HG03060 (cell line): ENCODE measurements around the gene ASCL2.

ENCODE experiments used
- ATAC-seq: cut with Tn5 transposase; IDR thresholded peaks from one replicate; pipeline ENCODE4 v1.9.1; 2021; ENCODE audit warnings: low read depth, moderate number of reproducible peaks; ENCODE audit not compliant: unreplicated experiment

Gene ASCL2

GRCh38 chr11:2270322-2271076, at the start of gene ASCL2:
TSS of gene ASCL2 (minus strand) at chr11:2270588. CDS start at chr11:2270332, 256 bp downstream.
- no peak for ATAC-seq

GRCh38 chr11:2319791-2320472, 49.5 kb upstream of the ASCL2 start:
- ATAC-seq: no peak

GRCh38 chr11:2318707-2319106, 48.3 kb upstream of the ASCL2 start:
- no peak for ATAC-seq

- no peak for ATAC-seq
These were observed 47.7 kb upstream of the ASCL2 start for GRCh38 chr11:2318123-2318522.

DNA sequence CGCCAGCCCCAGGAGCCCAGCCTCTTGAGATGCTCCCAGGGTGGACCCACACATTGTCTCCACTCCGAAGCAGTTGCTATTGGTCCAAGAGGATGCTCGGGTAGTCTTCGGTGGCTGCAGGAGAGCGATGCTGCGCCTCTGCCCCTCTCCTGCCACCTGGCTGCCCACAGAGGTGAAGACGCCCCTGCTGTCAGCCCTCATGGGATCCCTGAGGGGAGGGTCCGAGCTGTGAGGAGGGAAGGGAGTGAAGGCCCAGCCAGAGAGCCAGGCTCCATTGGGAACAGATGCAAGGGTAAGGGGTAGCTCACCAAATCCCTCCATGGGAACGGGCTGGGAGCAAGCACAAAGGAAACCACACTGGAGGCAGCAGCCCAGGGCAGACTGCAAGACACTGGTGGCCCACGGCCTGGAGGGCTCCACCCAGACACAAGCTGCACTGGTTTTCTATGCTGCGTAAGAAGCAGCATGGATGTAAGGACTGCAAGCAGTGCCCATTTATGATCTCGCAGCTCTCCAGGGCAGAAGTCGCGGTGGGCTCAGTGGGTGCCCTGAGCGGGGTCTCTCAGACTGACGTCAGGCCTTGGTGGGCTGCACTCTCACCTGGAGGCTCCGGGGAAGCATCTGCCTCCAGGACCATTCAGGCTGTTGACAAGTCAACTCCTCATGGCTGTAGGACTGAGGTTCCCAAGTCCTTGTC, 47.1 kb upstream of the ASCL2 start:
- ATAC-seq: no peak

DNA sequence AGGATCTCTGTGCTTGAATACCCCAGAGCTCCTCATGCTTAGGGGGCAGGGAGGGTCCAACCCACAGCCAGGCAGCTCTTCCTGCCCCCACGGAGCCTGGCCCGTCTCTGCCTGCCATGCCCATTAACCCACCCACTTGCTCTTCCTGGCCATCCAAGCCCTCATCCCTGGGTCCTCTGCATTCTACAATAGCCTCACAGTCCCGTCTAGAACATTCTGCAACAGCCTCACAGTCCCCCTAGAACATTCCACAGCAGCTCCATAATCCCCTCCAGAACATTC, 46.5 kb upstream of the ASCL2 start:
- no peak for ATAC-seq

- ATAC-seq: no peak
These were observed 46.0 kb upstream of the ASCL2 start for GRCh38 chr11:2316169-2316962.

GRCh38 chr11:2315395-2316168, 45.2 kb upstream of the ASCL2 start:
- no peak for ATAC-seq

- no peak for ATAC-seq
These were observed 44.4 kb upstream of the ASCL2 start for GRCh38 chr11:2314525-2315394.

GRCh38 chr11:2314136-2314524, 43.7 kb upstream of the ASCL2 start:
- no peak for ATAC-seq

GRCh38 chr11:2313051-2313951, 42.9 kb upstream of the ASCL2 start:
- ATAC-seq: no peak

GRCh38 chr11:2312232-2313042, 42.0 kb upstream of the ASCL2 start:
- ATAC-seq: no peak

GRCh38 chr11:2311353-2312133, 41.2 kb upstream of the ASCL2 start:
- ATAC-seq: no peak

DNA sequence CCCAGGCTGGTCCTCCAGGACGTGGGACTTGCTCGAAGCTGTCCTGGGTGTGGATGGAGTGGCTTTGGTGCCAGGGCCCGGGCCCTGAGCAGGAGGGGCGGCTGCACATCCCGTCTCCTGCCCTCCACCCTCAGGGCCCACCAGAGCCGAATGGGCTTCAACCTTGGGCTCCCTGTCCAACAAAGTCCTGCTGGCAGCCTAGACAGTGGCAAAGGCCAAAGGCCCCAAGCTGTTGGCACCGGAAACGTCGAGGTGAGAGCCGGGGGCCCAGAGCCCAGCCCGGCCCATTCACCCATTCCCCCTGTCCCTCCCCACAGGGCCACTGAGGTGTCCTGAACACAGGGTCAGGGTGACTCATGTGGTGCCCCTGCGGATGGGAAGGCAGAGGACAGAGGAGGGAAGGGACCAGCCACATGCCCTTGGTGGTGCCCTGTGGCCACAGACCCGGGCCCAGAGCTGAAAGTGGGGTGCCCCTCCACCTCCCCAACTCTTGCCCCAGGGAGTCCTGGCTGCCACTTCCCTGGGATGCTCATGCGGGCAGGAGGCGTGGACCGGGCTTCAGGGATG, 40.5 kb upstream of the ASCL2 start:
- ATAC-seq: no peak

DNA sequence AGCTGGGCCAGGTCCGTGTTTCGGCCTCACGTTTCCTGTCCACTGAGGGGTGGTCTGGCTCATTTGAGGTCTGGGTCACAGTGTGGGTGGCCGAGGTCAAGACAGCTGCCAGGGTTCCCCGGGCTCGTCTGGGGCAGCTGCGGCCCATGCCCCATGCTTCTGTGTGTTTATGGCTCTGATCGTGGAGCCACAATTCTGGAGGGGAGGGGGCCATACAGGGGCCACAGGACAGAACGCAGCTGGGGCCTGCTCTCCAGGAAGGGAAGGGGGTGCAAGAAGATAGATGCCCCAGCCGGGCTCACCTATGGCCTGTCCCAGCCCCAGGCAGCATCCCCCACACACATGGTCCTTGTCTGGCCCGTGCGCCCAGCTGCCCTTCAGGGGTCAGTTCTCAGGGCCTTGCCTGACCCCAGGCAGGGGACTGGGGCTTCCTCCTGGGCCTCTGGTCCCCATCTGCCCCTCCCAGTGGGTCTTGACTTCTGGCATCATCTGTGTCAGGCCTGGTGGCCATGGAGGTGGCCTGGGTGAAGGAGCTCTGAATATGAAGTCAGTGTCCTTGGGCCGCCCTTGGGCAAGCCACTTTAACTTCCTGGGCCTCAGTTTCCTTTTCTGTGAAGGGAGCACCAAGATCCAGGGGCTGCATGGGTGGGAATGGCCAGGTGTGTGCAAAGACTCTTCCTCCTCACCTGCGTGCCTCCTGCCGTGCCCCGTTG, 39.8 kb upstream of the ASCL2 start:
- no peak for ATAC-seq
